K562 (cell line): ENCODE measurements around the gene TPPP. TPM values are rescaled to one million over a fixed set of nuclear protein-coding genes. Genes with fewer than 3 reads are reported as not detected.
A peak's percentile ranks its signal among the peaks of the same experiment; 100 is the strongest.

Source experiments
- FIP1L1 ChIP-seq: fragments of 200-400 bp; formaldehyde crosslinking; IDR thresholded peaks from 2 replicates; pipeline ENCODE4 v1.6.1; 2018; ENCODE audit warnings: mild to moderate bottlenecking, low read depth, low read length; ENCODE audit not compliant: poor library complexity, severe bottlenecking
- GATAD2A ChIP-seq: fragments of 450-650 bp; IDR thresholded peaks from 2 replicates; pipeline ENCODE4 v1.6.1; 2017
- HEY1 ChIP-seq: fragments of 250-450 bp; sonication (Bioruptor Pico); IDR thresholded peaks from 2 replicates; pipeline ENCODE4 v1.5.0; 2020; ENCODE audit warnings: mild to moderate bottlenecking, moderate library complexity, borderline replicate concordance
- KAT8 ChIP-seq: fragments of 450-650 bp; IDR thresholded peaks from 2 replicates; pipeline ENCODE4 v1.6.1; 2016; ENCODE audit warnings: low read depth, mild to moderate bottlenecking
- MAFG ChIP-seq: fragments of 450-650 bp; conservative IDR thresholded peaks from 2 replicates; pipeline ENCODE4 v1.6.1; 2016; ENCODE audit warnings: missing genetic modification characterization, missing compliant biosample characterization
- NELFE ChIP-seq: IDR thresholded peaks from 2 replicates; pipeline ENCODE4 v1.6.1; 2011; ENCODE audit warnings: mild to moderate bottlenecking; ENCODE audit not compliant: insufficient read depth, insufficient read length
- POLR2A ChIP-seq: fragments of 450-650 bp; conservative IDR thresholded peaks from 2 replicates; pipeline ENCODE4 v1.6.1; 2016
- POLR2G ChIP-seq: fragments of 200-400 bp; formaldehyde crosslinking; IDR thresholded peaks from 2 replicates; pipeline ENCODE4 v1.6.1; 2017; ENCODE audit warnings: low read depth, mild to moderate bottlenecking, antibody characterized with exemption, low read length, moderate library complexity
- RBFOX2 ChIP-seq: fragments of 200-400 bp; formaldehyde crosslinking; IDR thresholded peaks from 2 replicates; pipeline ENCODE4 v1.6.1; 2017; ENCODE audit warnings: low read depth, mild to moderate bottlenecking, low read length, moderate library complexity
- RBM25 ChIP-seq: fragments of 200-400 bp; formaldehyde crosslinking; IDR thresholded peaks from 2 replicates; pipeline ENCODE4 v1.6.1; 2018; ENCODE audit warnings: low read length, low read depth, moderate library complexity; ENCODE audit not compliant: severe bottlenecking
- SMAD1 ChIP-seq: fragments of 150-350 bp; IDR thresholded peaks from 2 replicates; pipeline ENCODE4 v1.6.1; 2014; ENCODE audit warnings: low read length, low read depth; ENCODE audit not compliant: partially characterized antibody
- ZMIZ1 ChIP-seq, 2 experiments: fragments of 150-350 bp in 1 of 2; IDR thresholded peaks; 2 replicates each; pipeline ENCODE4 v1.6.1; 2012 to 2016; ENCODE audit warnings: low read depth in 2 of 2, low read length in 2 of 2, mild to moderate bottlenecking in 1 of 2, moderate library complexity in 1 of 2
- ZNF512 ChIP-seq: IDR thresholded peaks from 2 replicates; pipeline ENCODE4 v1.6.1; 2016; ENCODE audit warnings: missing genetic modification characterization, missing compliant biosample characterization
- polyA plus RNA-seq, 8 experiments: library from polyadenylated mRNA; depleted of rRNA in 4 of 8; stranded (reverse) in 5 of 8; unstranded in 3 of 8; fragments of >200 nt; fragmentation: Nextera tagmentation in 2 of 8; fragmentation: Illumina TruSeq in 1 of 8; extraction: Ambion mirVana in 2 of 8; extraction: Trizol in 1 of 8; gene quantifications; 2 replicates each; pipeline versions ENCODE4 v1.2.1 to v1.2.3, GENCODE V29; 2011 to 2014; ENCODE audit warnings: inconsistent platforms in 1 of 8, missing spikeins in 1 of 8
- total RNA-seq, 7 experiments: library from RNA; depleted of rRNA in 6 of 7; stranded (reverse); fragments of >200 nt in 6 of 7; fragmentation: Illumina TruSeq in 2 of 7; extraction: Trizol in 2 of 7; gene quantifications; 2 replicates each; pipeline versions ENCODE4 v1.2.1 to v1.2.3, GENCODE V29; 2011 to 2021; ENCODE audit warnings: low replicate concordance in 1 of 7

Gene TPPP
- total and polyA plus RNA-seq, 9 of the 15 experiments (the other 6 are each of a cell fraction or from before 2014, with no cell fraction given): 0.01 to 0.07 (median 0.03) TPM; not detected in 6

GRCh38 chr5:673161-673830 lies 19.9 kb downstream of the TPPP start (continued):
- no peak for TF ChIP-seq ZMIZ1 (IDR thresholded peaks at IDR 0.05; ENCODE audit: low read depth in 2 of 2, low read length in 2 of 2)
- peak; percentile 82; the same call in 1 of the 2 replicates for TF ChIP-seq POLR2G
- peak; percentile 6; the same call in 1 of the 2 replicates for TF ChIP-seq POLR2A
- TF ChIP-seq KAT8: no peak
- TF ChIP-seq FIP1L1: peak; percentile 25
- TF ChIP-seq HEY1 (CRISPR knock-in tag): no peak
- 0 out of 2 replicates have a peak, but pooled peaks have one; percentile 3 for TF ChIP-seq RBFOX2
- TF ChIP-seq RBM25: no peak
- no peak for TF ChIP-seq GATAD2A
- TF ChIP-seq SMAD1: no peak
- no peak for TF ChIP-seq ZNF512 (tag)
- no peak for TF ChIP-seq NELFE
- TF ChIP-seq MAFG (tag): no peak
